Activated T-helper 1 cell treated with anti-CD3 and anti-CD28 coated beads, Interleukin-2, amount 50 U/mL, for 16 hours (primary cell): Measurements from ENCODE around the gene MLLT10.

Source experiments
- DNase-seq, 2 donors: peaks; one replicate each; pipeline ENCODE4 v3.0.0-alpha.2; 2020; ENCODE audit warnings: low read depth in 1 of 2, low spot score in 1 of 2

Gene MLLT10

GRCh38 chr10:21501091-21501490, 32.9 kb upstream of the MLLT10 start:
- no peak for DNase-seq

GRCh38 chr10:21501731-21502347, 32.2 kb upstream of the MLLT10 start:
- no peak for DNase-seq

GRCh38 chr10:21502348-21502740, 31.7 kb upstream of the MLLT10 start:
- DNase-seq: no peak

GRCh38 chr10:21503542-21503941, 30.5 kb upstream of the MLLT10 start:
- DNase-seq: no peak

- no peak for DNase-seq
Measured at GRCh38 chr10:21505711-21506278, 28.2 kb upstream of the MLLT10 start.

GRCh38 chr10:21506351-21506750, 27.7 kb upstream of the MLLT10 start:
- DNase-seq: no peak

GRCh38 chr10:21507150-21507549, 26.9 kb upstream of the MLLT10 start:
- DNase-seq: no peak

GRCh38 chr10:21508706-21509331, 25.2 kb upstream of the MLLT10 start:
- DNase-seq: no peak

- no peak for DNase-seq
Measured at GRCh38 chr10:21509341-21510240, 24.4 kb upstream of the MLLT10 start.

- DNase-seq: no peak
Measured at GRCh38 chr10:21510241-21511094, 23.6 kb upstream of the MLLT10 start.

- DNase-seq: no peak
Measured at GRCh38 chr10:21511095-21511570, 22.9 kb upstream of the MLLT10 start.

- no peak for DNase-seq
Measured at GRCh38 chr10:21511946-21512572, 22.0 kb upstream of the MLLT10 start.

- no peak for DNase-seq
Measured at GRCh38 chr10:21512573-21513404, 21.2 kb upstream of the MLLT10 start.

- DNase-seq: no peak
Measured at GRCh38 chr10:21513405-21513788, 20.6 kb upstream of the MLLT10 start.

GRCh38 chr10:21514129-21514817, 19.8 kb upstream of the MLLT10 start:
- no peak for DNase-seq

- DNase-seq: no peak
Measured at GRCh38 chr10:21514818-21515351, 19.1 kb upstream of the MLLT10 start.

- DNase-seq: no peak
Measured at GRCh38 chr10:21515361-21516241, 18.4 kb upstream of the MLLT10 start.
